WTC11 (cell line): ENCODE results near the gene SP2. TPM values are rescaled to one million over a fixed set of nuclear protein-coding genes. Genes with fewer than 3 reads are reported as not detected.
A peak's percentile ranks its signal among the peaks of the same experiment; 100 is the strongest.

ENCODE experiments used
- CREM ChIP-seq: sonication (generic); formaldehyde crosslinking; IDR thresholded peaks from 2 replicates; pipeline ENCODE4 v1.8.1; 2022; ENCODE audit warnings: mild to moderate bottlenecking, missing genetic modification reagents, moderate library complexity
- EMX1 ChIP-seq: fragments of 250-450 bp; sonication (Bioruptor Pico); IDR thresholded peaks from 2 replicates; pipeline ENCODE4 v1.8.0; 2021; ENCODE audit warnings: mild to moderate bottlenecking
- ERG ChIP-seq: fragments of 250-450 bp; sonication (Bioruptor Pico); IDR thresholded peaks from 2 replicates; pipeline ENCODE4 v1.8.0; 2021; ENCODE audit warnings: mild to moderate bottlenecking
- ESRRA ChIP-seq: sonication (generic); formaldehyde crosslinking; IDR thresholded peaks from 2 replicates; pipeline ENCODE4 v1.8.1; 2022; ENCODE audit warnings: mild to moderate bottlenecking, missing genetic modification reagents, borderline replicate concordance
- ETV6 ChIP-seq: sonication (generic); formaldehyde crosslinking; IDR thresholded peaks from 2 replicates; pipeline ENCODE4 v1.8.1; 2022; ENCODE audit warnings: mild to moderate bottlenecking, missing genetic modification reagents
- FOXJ3 ChIP-seq: sonication (generic); formaldehyde crosslinking; IDR thresholded peaks from 2 replicates; pipeline ENCODE4 v1.9.0; 2021; ENCODE audit warnings: missing genetic modification reagents, mild to moderate bottlenecking, borderline replicate concordance
- GTF2I ChIP-seq: fragments of 250-450 bp; sonication (Bioruptor Pico); conservative IDR thresholded peaks from 2 replicates; pipeline ENCODE4 v1.4.0; 2021; ENCODE audit warnings: mild to moderate bottlenecking
- JUN ChIP-seq: sonication (generic); formaldehyde crosslinking; IDR thresholded peaks from 2 replicates; pipeline ENCODE4 v1.8.0; 2023; ENCODE audit warnings: mild to moderate bottlenecking, missing genetic modification reagents
- MAX ChIP-seq: sonication (generic); formaldehyde crosslinking; IDR thresholded peaks from 2 replicates; pipeline ENCODE4 v1.8.0; 2022; ENCODE audit warnings: mild to moderate bottlenecking, missing genetic modification reagents
- MXD4 ChIP-seq: fragments of 250-450 bp; sonication (Bioruptor Pico); IDR thresholded peaks from 2 replicates; pipeline ENCODE4 v1.8.0; 2021; ENCODE audit warnings: mild to moderate bottlenecking, moderate library complexity, borderline replicate concordance
- PREB ChIP-seq: sonication (generic); formaldehyde crosslinking; IDR thresholded peaks from 2 replicates; pipeline ENCODE4 v1.8.1; 2022; ENCODE audit warnings: mild to moderate bottlenecking, missing genetic modification reagents, moderate library complexity, borderline replicate concordance
- RELA ChIP-seq: sonication (generic); formaldehyde crosslinking; IDR thresholded peaks from 2 replicates; pipeline ENCODE4 v1.8.1; 2022; ENCODE audit warnings: missing genetic modification reagents, mild to moderate bottlenecking, borderline replicate concordance
- TEAD1 ChIP-seq: sonication (generic); formaldehyde crosslinking; IDR thresholded peaks from 2 replicates; pipeline ENCODE4 v1.8.0; 2022; ENCODE audit warnings: mild to moderate bottlenecking, missing genetic modification reagents
- TEAD4 ChIP-seq: sonication (generic); formaldehyde crosslinking; IDR thresholded peaks from 2 replicates; pipeline ENCODE4 v1.8.0; 2022; ENCODE audit warnings: mild to moderate bottlenecking, missing genetic modification reagents
- USF1 ChIP-seq: sonication (generic); formaldehyde crosslinking; IDR thresholded peaks from 2 replicates; pipeline ENCODE4 v1.8.0; 2022; ENCODE audit warnings: mild to moderate bottlenecking, missing genetic modification reagents
- ZBTB21 ChIP-seq: sonication (generic); formaldehyde crosslinking; IDR thresholded peaks from 2 replicates; pipeline ENCODE4 v1.8.1; 2023; ENCODE audit warnings: mild to moderate bottlenecking, missing genetic modification reagents, borderline replicate concordance
- ZNF138 ChIP-seq: sonication (generic); formaldehyde crosslinking; conservative IDR thresholded peaks from 2 replicates; pipeline ENCODE4 v1.8.1; 2022; ENCODE audit warnings: mild to moderate bottlenecking, moderate library complexity, missing genetic modification reagents
- ZNF281 ChIP-seq: sonication (generic); formaldehyde crosslinking; IDR thresholded peaks from 2 replicates; pipeline ENCODE4 v1.8.0; 2023; ENCODE audit warnings: mild to moderate bottlenecking, missing genetic modification reagents
- ZNF512 ChIP-seq: sonication (generic); formaldehyde crosslinking; IDR thresholded peaks from 2 replicates; pipeline ENCODE4 v1.8.1; 2022; ENCODE audit warnings: missing genetic modification reagents, borderline replicate concordance
- ZSCAN18 ChIP-seq: fragments of 250-450 bp; sonication (Bioruptor Pico); IDR thresholded peaks from 2 replicates; pipeline ENCODE4 v2.1.2; 2022; ENCODE audit warnings: mild to moderate bottlenecking, moderate library complexity
- total RNA-seq: library from RNA; stranded (reverse); gene quantifications from 3 replicates; pipeline ENCODE4 v1.2.3, GENCODE V29; 2021
- TF ChIP-seq, protein P1 (sequence below): sonication (generic); formaldehyde crosslinking; IDR thresholded peaks from 2 replicates; pipeline ENCODE4 v1.8.1; 2023; ENCODE audit warnings: mild to moderate bottlenecking, missing genetic modification reagents, moderate library complexity
- TF ChIP-seq, protein P2 (sequence below): sonication (generic); formaldehyde crosslinking; IDR thresholded peaks from 2 replicates; pipeline ENCODE4 v1.8.1; 2023; ENCODE audit warnings: mild to moderate bottlenecking, missing genetic modification reagents

The SP2 gene
- total RNA-seq, 1 experiment from 2014 or later, result 9.9 TPM

GRCh38 chr17:47970725-47971499, 74.9 kb downstream of the SP2 start, which contains the start of gene CDK5RAP3 (continued):
- TF ChIP-seq ZNF281 (CRISPR knock-in tag), result peak; percentile 87; the same call in 1 of the 2 replicates
- TF ChIP-seq MXD4 (CRISPR knock-in tag), result no peak
- peak; percentile 97 for TF ChIP-seq PREB (CRISPR knock-in tag)
- TF ChIP-seq, protein P1, sequence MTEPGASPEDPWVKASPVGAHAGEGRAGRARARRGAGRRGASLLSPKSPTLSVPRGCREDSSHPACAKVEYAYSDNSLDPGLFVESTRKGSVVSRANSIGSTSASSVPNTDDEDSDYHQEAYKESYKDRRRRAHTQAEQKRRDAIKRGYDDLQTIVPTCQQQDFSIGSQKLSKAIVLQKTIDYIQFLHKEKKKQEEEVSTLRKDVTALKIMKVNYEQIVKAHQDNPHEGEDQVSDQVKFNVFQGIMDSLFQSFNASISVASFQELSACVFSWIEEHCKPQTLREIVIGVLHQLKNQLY (CRISPR knock-in tag), result peak; percentile 93
- no peak; the same call in 1 of the 2 replicates for TF ChIP-seq ERG (CRISPR knock-in tag)
- TF ChIP-seq, protein P2, sequence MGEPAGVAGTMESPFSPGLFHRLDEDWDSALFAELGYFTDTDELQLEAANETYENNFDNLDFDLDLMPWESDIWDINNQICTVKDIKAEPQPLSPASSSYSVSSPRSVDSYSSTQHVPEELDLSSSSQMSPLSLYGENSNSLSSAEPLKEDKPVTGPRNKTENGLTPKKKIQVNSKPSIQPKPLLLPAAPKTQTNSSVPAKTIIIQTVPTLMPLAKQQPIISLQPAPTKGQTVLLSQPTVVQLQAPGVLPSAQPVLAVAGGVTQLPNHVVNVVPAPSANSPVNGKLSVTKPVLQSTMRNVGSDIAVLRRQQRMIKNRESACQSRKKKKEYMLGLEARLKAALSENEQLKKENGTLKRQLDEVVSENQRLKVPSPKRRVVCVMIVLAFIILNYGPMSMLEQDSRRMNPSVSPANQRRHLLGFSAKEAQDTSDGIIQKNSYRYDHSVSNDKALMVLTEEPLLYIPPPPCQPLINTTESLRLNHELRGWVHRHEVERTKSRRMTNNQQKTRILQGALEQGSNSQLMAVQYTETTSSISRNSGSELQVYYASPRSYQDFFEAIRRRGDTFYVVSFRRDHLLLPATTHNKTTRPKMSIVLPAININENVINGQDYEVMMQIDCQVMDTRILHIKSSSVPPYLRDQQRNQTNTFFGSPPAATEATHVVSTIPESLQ (CRISPR knock-in tag), result no peak
- peak; percentile 92 for TF ChIP-seq TEAD4
- no peak for TF ChIP-seq EMX1 (CRISPR knock-in tag)
- TF ChIP-seq TEAD1 (CRISPR knock-in tag), result peak; percentile 98
- peak; percentile 100 for TF ChIP-seq MAX (CRISPR knock-in tag)
- TF ChIP-seq ETV6 (CRISPR knock-in tag), result peak; percentile 97
- peak; percentile 56 for TF ChIP-seq CREM (CRISPR knock-in tag)
- 0 out of 2 replicates have a peak, but pooled peaks have one; percentile 73 for TF ChIP-seq ZBTB21 (CRISPR knock-in tag)
- peak; percentile 96 for TF ChIP-seq JUN
- TF ChIP-seq FOXJ3 (CRISPR knock-in tag), result no peak
- no peak for TF ChIP-seq ZSCAN18 (CRISPR knock-in tag)
- TF ChIP-seq ZNF512, result no peak
- peak; percentile 85 for TF ChIP-seq USF1 (CRISPR knock-in tag)
- TF ChIP-seq GTF2I (CRISPR knock-in tag), result no peak
- peak; percentile 87; the same call in 1 of the 2 replicates for TF ChIP-seq ZNF138 (CRISPR knock-in tag)
- TF ChIP-seq RELA (CRISPR knock-in tag), result peak; percentile 97
- peak; percentile 96 for TF ChIP-seq ESRRA
